ENCODE measurements around the gene NDUFS8. TPM values are rescaled to one million over a fixed set of nuclear protein-coding genes. Genes with fewer than 3 reads are reported as not detected.

The NDUFS8 gene
- total and polyA plus RNA-seq, 2 of the 13 experiments (the other 11 are each of a cell fraction or from before 2014, with no cell fraction given) = 96.7 to 158 TPM

DNA sequence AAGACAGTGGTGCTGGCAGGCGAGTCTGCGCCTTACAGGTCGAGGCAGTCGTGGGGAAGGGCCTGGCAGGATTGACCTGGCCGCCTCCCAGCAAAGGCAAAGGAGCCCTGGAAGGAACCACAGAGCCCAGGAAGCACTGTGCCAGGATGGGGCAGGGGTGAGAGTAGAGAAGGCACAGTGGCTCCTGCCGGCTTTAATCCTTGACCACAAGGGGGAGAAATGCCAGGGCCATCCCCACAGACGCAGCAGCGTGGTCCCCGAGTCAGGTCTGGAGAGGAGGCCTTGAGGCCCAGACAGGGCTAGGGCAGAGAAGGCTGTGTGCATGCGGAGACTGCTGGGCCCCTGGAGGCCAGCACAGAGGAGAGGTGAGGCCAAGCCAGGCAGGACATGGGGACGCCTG lies 9.9 kb upstream of the NDUFS8 start (continued):
- TF ChIP-seq, protein P1, sequence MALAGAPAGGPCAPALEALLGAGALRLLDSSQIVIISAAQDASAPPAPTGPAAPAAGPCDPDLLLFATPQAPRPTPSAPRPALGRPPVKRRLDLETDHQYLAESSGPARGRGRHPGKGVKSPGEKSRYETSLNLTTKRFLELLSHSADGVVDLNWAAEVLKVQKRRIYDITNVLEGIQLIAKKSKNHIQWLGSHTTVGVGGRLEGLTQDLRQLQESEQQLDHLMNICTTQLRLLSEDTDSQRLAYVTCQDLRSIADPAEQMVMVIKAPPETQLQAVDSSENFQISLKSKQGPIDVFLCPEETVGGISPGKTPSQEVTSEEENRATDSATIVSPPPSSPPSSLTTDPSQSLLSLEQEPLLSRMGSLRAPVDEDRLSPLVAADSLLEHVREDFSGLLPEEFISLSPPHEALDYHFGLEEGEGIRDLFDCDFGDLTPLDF (CRISPR knock-in tag; IDR thresholded peaks at IDR 0.05) = no peak
- TF ChIP-seq ZFP36L1 (CRISPR knock-in tag; IDR thresholded peaks at IDR 0.05) (no peak), MED1 (CRISPR knock-in tag; IDR thresholded peaks at IDR 0.05) (peak; percentile 32; the same call in 1 of the 2 replicates), ZNF12 (CRISPR knock-in tag; IDR thresholded peaks at IDR 0.05) (peak; percentile 12; the same call in 1 of the 2 replicates), KLF6 (CRISPR knock-in tag; IDR thresholded peaks at IDR 0.05) (no peak), HMG20A (CRISPR knock-in tag; IDR thresholded peaks at IDR 0.05; ENCODE audit: borderline replicate concordance) (no peak), ZNF761 (CRISPR knock-in tag; conservative IDR thresholded peaks at IDR 0.05) (no peak), NRL (CRISPR knock-in tag; IDR thresholded peaks at IDR 0.05; ENCODE audit: borderline replicate concordance) (0 out of 2 replicates have a peak, but pooled peaks have one; percentile 19), ZNF18 (CRISPR knock-in tag; IDR thresholded peaks at IDR 0.05; ENCODE audit: insufficient replicate concordance) (no peak), ERF (CRISPR knock-in tag; IDR thresholded peaks at IDR 0.05) (peak; percentile 81; the same call in 1 of the 2 replicates), ZBTB44 (CRISPR knock-in tag; IDR thresholded peaks at IDR 0.05) (no peak), DNMT1 (CRISPR knock-in tag; IDR thresholded peaks at IDR 0.05) (no peak), ZBTB7B (CRISPR knock-in tag; IDR thresholded peaks at IDR 0.05) (peak; percentile 53; the same call in 1 of the 2 replicates), ZNF234 (CRISPR knock-in tag; conservative IDR thresholded peaks at IDR 0.05) (no peak), RCOR2 (CRISPR knock-in tag; IDR thresholded peaks at IDR 0.05) (no peak), ZSCAN5A (CRISPR knock-in tag; IDR thresholded peaks at IDR 0.05; ENCODE audit: borderline replicate concordance) (no peak), ZNF580 (CRISPR knock-in tag; IDR thresholded peaks at IDR 0.05; ENCODE audit: borderline replicate concordance, low read depth) (peak; percentile 49; the same call in 1 of the 2 replicates), POLR2AphosphoS2 (IDR thresholded peaks at IDR 0.05; ENCODE audit: low read depth, low read length) (no peak), TGIF2 (CRISPR knock-in tag; IDR thresholded peaks at IDR 0.05) (no peak), ZNF777 (CRISPR knock-in tag; IDR thresholded peaks at IDR 0.05) (peak; percentile 42; the same call in 1 of the 2 replicates), HDAC1 (CRISPR knock-in tag; IDR thresholded peaks at IDR 0.05) (no peak)
- TF ChIP-seq, protein P2, sequence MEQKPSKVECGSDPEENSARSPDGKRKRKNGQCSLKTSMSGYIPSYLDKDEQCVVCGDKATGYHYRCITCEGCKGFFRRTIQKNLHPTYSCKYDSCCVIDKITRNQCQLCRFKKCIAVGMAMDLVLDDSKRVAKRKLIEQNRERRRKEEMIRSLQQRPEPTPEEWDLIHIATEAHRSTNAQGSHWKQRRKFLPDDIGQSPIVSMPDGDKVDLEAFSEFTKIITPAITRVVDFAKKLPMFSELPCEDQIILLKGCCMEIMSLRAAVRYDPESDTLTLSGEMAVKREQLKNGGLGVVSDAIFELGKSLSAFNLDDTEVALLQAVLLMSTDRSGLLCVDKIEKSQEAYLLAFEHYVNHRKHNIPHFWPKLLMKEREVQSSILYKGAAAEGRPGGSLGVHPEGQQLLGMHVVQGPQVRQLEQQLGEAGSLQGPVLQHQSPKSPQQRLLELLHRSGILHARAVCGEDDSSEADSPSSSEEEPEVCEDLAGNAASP (CRISPR knock-in tag; IDR thresholded peaks at IDR 0.05; ENCODE audit: borderline replicate concordance) = peak; percentile 58; the same call in 1 of the 2 replicates
- TF ChIP-seq, protein P3, sequence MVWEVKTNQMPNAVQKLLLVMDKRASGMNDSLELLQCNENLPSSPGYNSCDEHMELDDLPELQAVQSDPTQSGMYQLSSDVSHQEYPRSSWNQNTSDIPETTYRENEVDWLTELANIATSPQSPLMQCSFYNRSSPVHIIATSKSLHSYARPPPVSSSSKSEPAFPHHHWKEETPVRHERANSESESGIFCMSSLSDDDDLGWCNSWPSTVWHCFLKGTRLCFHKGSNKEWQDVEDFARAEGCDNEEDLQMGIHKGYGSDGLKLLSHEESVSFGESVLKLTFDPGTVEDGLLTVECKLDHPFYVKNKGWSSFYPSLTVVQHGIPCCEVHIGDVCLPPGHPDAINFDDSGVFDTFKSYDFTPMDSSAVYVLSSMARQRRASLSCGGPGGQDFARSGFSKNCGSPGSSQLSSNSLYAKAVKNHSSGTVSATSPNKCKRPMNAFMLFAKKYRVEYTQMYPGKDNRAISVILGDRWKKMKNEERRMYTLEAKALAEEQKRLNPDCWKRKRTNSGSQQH (CRISPR knock-in tag; IDR thresholded peaks at IDR 0.05; ENCODE audit: low read depth) = no peak
